ENCODE measurements around the gene TOMT. TPM values are rescaled to one million over a fixed set of nuclear protein-coding genes. Genes with fewer than 3 reads are reported as not detected.

Gene TOMT
- total RNA-seq (under 1 TPM in 1 of 9 donors, not detected in 8; 0.23 TPM), polyA plus RNA-seq (not detected)
- long read RNA-seq, donor 1 = 0 reads
- long read RNA-seq, donor 2 = 0 reads
- long read RNA-seq, donor 3 = 0 reads

- no peaks in the 10 kb centered on the region for H3K27me3 ChIP-seq
- intact Hi-C loops (cut with DNase I) = loop anchor here in 1 of 10 donors (10.0 kb wide), 1 partner anchor 329 kb away; the partner anchor contains the start of gene CLPB
- ATAC-seq (no peak), DNase-seq (no peak)
- 95 to 97% (median 96%) methylated on average over 14 of the region's 14 CpGs for WGBS, 4 donors
- no peak within 1 kb of the TSS for H3K4me3 ChIP-seq
- TF ChIP-seq CTCF (IDR thresholded peaks at IDR 0.05) = no peak
- TF ChIP-seq POLR2A (IDR thresholded peaks at IDR 0.05) = no peak
- peaks cover 7 to 30% (median 20%) of the 10 kb centered on the region in 12 donors for H3K4me1 ChIP-seq
- H3K36me3 ChIP-seq = peaks cover 0 to 19% (median 0%) of the 10 kb centered on the region in 9 donors
- H3K27ac ChIP-seq = no peak within 1 kb of the TSS
- H3K9me3 ChIP-seq = no peaks in the 10 kb centered on the region
Observed at GRCh38 chr11:72105888-72106287, at the start of gene TOMT. Gene TOMT, plus strand, starts transcription at chr11:72105924. Its CDS starts 28 bp downstream, at chr11:72105952.

GRCh38 chr11:72058416-72059034 is 47.2 kb upstream of the TOMT start:
- H3K27me3 ChIP-seq = no peaks in the 10 kb centered on the region
- TF ChIP-seq CTCF (IDR thresholded peaks at IDR 0.05) (no peak), POLR2A (IDR thresholded peaks at IDR 0.05) (no peak)
- H3K4me1 ChIP-seq = peaks cover 0 to 5% (median 0%) of the 10 kb centered on the region in 12 donors
- WGBS, 4 donors = 59 to 66% (median 62%) methylated on average over 3 of the region's 3 CpGs
- intact Hi-C loops (cut with DNase I) = no loop called here
- DNase-seq (no peak), ATAC-seq (peak in 2 of 4 donors; percentile 20 to 41)
- H3K27ac ChIP-seq = no peak overlapping the region
- no peak overlapping the region for H3K4me3 ChIP-seq
- peaks cover 0 to 23% (median 2%) of the 10 kb centered on the region in 9 donors for H3K36me3 ChIP-seq
- no peaks in the 10 kb centered on the region for H3K9me3 ChIP-seq

- intact Hi-C loops (cut with DNase I) = no loop called here
- WGBS, 4 donors = 86 to 91% (median 87%) methylated on average over 5 of the region's 5 CpGs
- DNase-seq = no peak
- H3K4me3 ChIP-seq = no peak overlapping the region
- no peak for ATAC-seq
- no peaks in the 10 kb centered on the region for H3K9me3 ChIP-seq
- peaks cover 0 to 29% (median 2%) of the 10 kb centered on the region in 9 donors for H3K36me3 ChIP-seq
- no peaks in the 10 kb centered on the region for H3K27me3 ChIP-seq
- TF ChIP-seq CTCF (IDR thresholded peaks at IDR 0.05) (no peak), POLR2A (IDR thresholded peaks at IDR 0.05) (no peak)
- H3K27ac ChIP-seq = no peak overlapping the region
- H3K4me1 ChIP-seq = peaks cover 0 to 12% (median 5%) of the 10 kb centered on the region in 12 donors
Observed at GRCh38 chr11:72061739-72062396, 43.9 kb upstream of the TOMT start.

GRCh38 chr11:72066855-72067254 is 38.9 kb upstream of the TOMT start:
- no peak for DNase-seq
- Histone ChIP-seq H3K9me3 (no peaks in the 10 kb centered on the region), H3K4me3 (no peak overlapping the region), H3K4me1 (peaks cover 4 to 58% (median 30%) of the 10 kb centered on the region in 12 donors), H3K36me3 (peaks cover 0 to 33% (median 5%) of the 10 kb centered on the region in 9 donors), H3K27me3 (no peaks in the 10 kb centered on the region), H3K27ac (peak overlapping the region in 10 of 12 donors; percentile 11 to 80 (median 29))
- intact Hi-C loops (cut with DNase I) = no loop called here
- TF ChIP-seq CTCF (IDR thresholded peaks at IDR 0.05) = no peak
- TF ChIP-seq POLR2A (IDR thresholded peaks at IDR 0.05) = no peak
- ATAC-seq = no peak

Measured in heart left ventricle (tissue), 16 donors.